Measurements from ENCODE around the gene MNDA. TPM values are rescaled to one million over a fixed set of nuclear protein-coding genes. Genes with fewer than 3 reads are reported as not detected.

The MNDA gene
- total RNA-seq, 1 experiment from 2014 or later: not detected

DNA sequence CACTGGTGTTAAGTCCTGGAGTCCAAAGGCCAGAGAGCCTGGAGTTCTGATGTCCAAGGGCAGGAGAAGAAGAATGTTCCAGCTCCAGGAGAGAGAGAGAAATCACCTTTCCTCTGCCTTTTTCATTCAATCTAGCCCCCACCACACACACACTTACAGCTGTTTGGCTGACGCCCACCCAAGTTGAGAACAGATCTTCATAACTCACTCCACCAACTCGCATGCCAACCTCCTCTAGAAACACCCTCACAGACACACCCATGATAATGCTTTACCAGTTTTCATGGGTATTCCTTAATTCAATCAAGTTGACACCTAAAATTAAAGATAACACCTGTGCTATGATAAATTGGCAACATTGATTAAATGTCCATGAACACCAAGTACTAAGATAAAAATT, 42.0 kb downstream of the MNDA start:
- Histone ChIP-seq H4K20me1 (ENCODE audit: control insufficient read depth, insufficient read depth, insufficient read length) (no peaks in the 10 kb centered on the region), H3K27ac (ENCODE audit: insufficient read length, low read depth, low read length) (no peak overlapping the region), H3K18ac (ENCODE audit: insufficient read length, low read depth, low read length) (no peak overlapping the region), H2AFZ (ENCODE audit: low read length) (no peak overlapping the region), H3K9ac (ENCODE audit: extremely low read depth, insufficient read length, low read length) (no peak overlapping the region), H3T11ph (ENCODE audit: low read length) (no peak overlapping the region), H2BK20ac (ENCODE audit: low read depth, low read length, poor library complexity, severe bottlenecking) (no peak overlapping the region), H3K4me1 (ENCODE audit: insufficient read depth, low read length) (no peaks in the 10 kb centered on the region; the same call in 1 of the 2 replicates), H4K91ac (ENCODE audit: insufficient read length, low read depth, low read length) (no peak overlapping the region), H3K4me2 (ENCODE audit: insufficient read depth, insufficient read length, low read length) (no peak overlapping the region), H3K56ac (ENCODE audit: insufficient read length, low read depth, low read length) (no peak overlapping the region), H3K14ac (ENCODE audit: insufficient read depth, low read length) (no peak overlapping the region), H3K9me3 (ENCODE audit: control insufficient read depth, low read depth, low read length) (no peaks in the 10 kb centered on the region), H3K23ac (ENCODE audit: insufficient read length, low read depth, low read length) (no peak overlapping the region), H3K79me2 (ENCODE audit: insufficient read depth, low read length) (no peaks in the 10 kb centered on the region), H3K79me1 (ENCODE audit: insufficient read depth, low read depth, low read length, poor library complexity, severe bottlenecking) (no peaks in the 10 kb centered on the region), H4K8ac (replicated peaks; ENCODE audit: insufficient read length, low read depth, low read length) (no peak overlapping the region), H3K23me2 (ENCODE audit: insufficient read length, low read depth, low read length, poor library complexity, severe bottlenecking) (no peaks in the 10 kb centered on the region), H2BK15ac (ENCODE audit: low read depth, low read length) (no peak overlapping the region), H2BK5ac (ENCODE audit: insufficient read length, low read length) (no peak overlapping the region), H2BK12ac (ENCODE audit: insufficient read length, low read depth, low read length) (no peak overlapping the region), H3K4ac (ENCODE audit: low read depth, low read length) (no peak overlapping the region), H4K5ac (ENCODE audit: insufficient read length, low read depth, low read length) (no peak overlapping the region), H2AK5ac (ENCODE audit: insufficient read length, low read length) (no peak overlapping the region), H3K27me3 (ENCODE audit: insufficient read depth, low read length) (no peaks in the 10 kb centered on the region), H2BK120ac (ENCODE audit: low read depth, low read length, poor library complexity, severe bottlenecking) (no peak overlapping the region)
- Mint-ChIP-seq H3K36me3 (ENCODE audit: insufficient read depth in 1 of 3, low read depth in 3 of 3) (peaks cover 0 to 4% (median 0%) of the 10 kb centered on the region in 3 experiments; a peak in 1 of 7 replicates), H3K27ac (no peak overlapping the region; a peak in 1 of 7 replicates), H3K4me1 (peaks cover 11 to 21% of the 10 kb centered on the region in 2 experiments), H3K27me3 (ENCODE audit: low read depth) (no peaks in the 10 kb centered on the region; the same call in 1 of the 2 replicates), H3K9me3 (peaks cover 0 to 3% of the 10 kb centered on the region in 2 experiments; a peak in 3 of 5 replicates), H3K4me3 (no peak overlapping the region)
- no peak for DNase-seq
- no CpG with 5 or more reads among the region's 2 CpGs for WGBS (ENCODE audit: extremely low coverage, insufficient read length, low lambda C conversion rate)
- TF ChIP-seq, protein P1, sequence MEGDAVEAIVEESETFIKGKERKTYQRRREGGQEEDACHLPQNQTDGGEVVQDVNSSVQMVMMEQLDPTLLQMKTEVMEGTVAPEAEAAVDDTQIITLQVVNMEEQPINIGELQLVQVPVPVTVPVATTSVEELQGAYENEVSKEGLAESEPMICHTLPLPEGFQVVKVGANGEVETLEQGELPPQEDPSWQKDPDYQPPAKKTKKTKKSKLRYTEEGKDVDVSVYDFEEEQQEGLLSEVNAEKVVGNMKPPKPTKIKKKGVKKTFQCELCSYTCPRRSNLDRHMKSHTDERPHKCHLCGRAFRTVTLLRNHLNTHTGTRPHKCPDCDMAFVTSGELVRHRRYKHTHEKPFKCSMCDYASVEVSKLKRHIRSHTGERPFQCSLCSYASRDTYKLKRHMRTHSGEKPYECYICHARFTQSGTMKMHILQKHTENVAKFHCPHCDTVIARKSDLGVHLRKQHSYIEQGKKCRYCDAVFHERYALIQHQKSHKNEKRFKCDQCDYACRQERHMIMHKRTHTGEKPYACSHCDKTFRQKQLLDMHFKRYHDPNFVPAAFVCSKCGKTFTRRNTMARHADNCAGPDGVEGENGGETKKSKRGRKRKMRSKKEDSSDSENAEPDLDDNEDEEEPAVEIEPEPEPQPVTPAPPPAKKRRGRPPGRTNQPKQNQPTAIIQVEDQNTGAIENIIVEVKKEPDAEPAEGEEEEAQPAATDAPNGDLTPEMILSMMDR (conservative IDR thresholded peaks at IDR 0.05): no peak

Measured in H9 (cell line).